Gastroesophageal sphincter (tissue), 4 donors: ENCODE measurements around the gene TBL1XR1. TPM values are rescaled to one million over a fixed set of nuclear protein-coding genes. Genes with fewer than 3 reads are reported as not detected.

ENCODE experiments used
- ATAC-seq: fragments of 150-250 bp; one replicate; pipeline ENCODE4 v1.9.1; 2016; ENCODE audit warnings: mild to moderate bottlenecking, moderate library complexity
- H3K27ac ChIP-seq, 4 donors: fragments of 200-600 bp; sonication (generic) in 3 of 4; 1 replicate in 3 of 4; 2 replicates in 1 of 4; pipeline ENCODE4 v1.5.1; 2016 to 2019
- H3K27me3 ChIP-seq: fragments of 200-600 bp; sonication (generic); one replicate; pipeline ENCODE4 v1.5.1; 2019
- H3K36me3 ChIP-seq, 2 donors: fragments of 200-600 bp; sonication (generic); one replicate each; pipeline ENCODE4 v1.5.1; 2019; ENCODE audit warnings: control low read depth in 1 of 2
- H3K4me1 ChIP-seq, 3 donors: fragments of 200-600 bp; sonication (generic); 1 replicate in 2 of 3; 2 replicates in 1 of 3; pipeline ENCODE4 v1.5.1; 2016 to 2019; ENCODE audit warnings: control low read depth in 2 of 3
- H3K4me3 ChIP-seq, 2 donors: fragments of 200-600 bp; sonication (generic); one replicate each; pipeline ENCODE4 v1.5.1; 2019; ENCODE audit warnings: mild to moderate bottlenecking in 1 of 2, moderate library complexity in 1 of 2
- H3K9me3 ChIP-seq, 3 donors: fragments of 200-600 bp; sonication (generic); one replicate each; pipeline ENCODE4 v1.5.1; 2017 to 2019; ENCODE audit warnings: control low read depth in 2 of 3
- CTCF ChIP-seq, 4 experiments: fragments of 200-600 bp in 2 of 4; fragments of 450-650 bp in 2 of 4; sonication (generic) in 1 of 4; IDR thresholded peaks; one replicate each; pipeline ENCODE4 v1.5.1; 2017 to 2019; ENCODE audit warnings: antibody characterized with exemption in 4 of 4, mild to moderate bottlenecking in 2 of 4, moderate library complexity in 2 of 4
- EP300 ChIP-seq: sonication (generic); formaldehyde crosslinking; IDR thresholded peaks from one replicate; pipeline ENCODE4 v1.6.1; 2017; ENCODE audit warnings: antibody characterized with exemption, mild to moderate bottlenecking
- POLR2A ChIP-seq, 2 donors: fragments of 450-650 bp; IDR thresholded peaks; one replicate each; pipeline ENCODE4 v1.6.1; 2017; ENCODE audit warnings: antibody characterized with exemption in 2 of 2, mild to moderate bottlenecking in 2 of 2, moderate library complexity in 1 of 2
- POLR2AphosphoS5 ChIP-seq: sonication (generic); formaldehyde crosslinking; IDR thresholded peaks from one replicate; pipeline ENCODE4 v1.6.1; 2017; ENCODE audit warnings: antibody characterized with exemption
- WGBS, 2 donors: methylation state at CpG; one replicate each; pipeline ENCODE4 v1.1.5; 2018; ENCODE audit warnings: low coverage in 1 of 2; 5-methylcytosine and 5-hydroxymethylcytosine counted together
- total RNA-seq, 4 donors: library from RNA; depleted of rRNA; stranded (reverse); fragments of >200 nt; gene quantifications; one replicate each; pipeline ENCODE4 v1.1.0, GENCODE V29; 2016

TBL1XR1 gene
- total RNA-seq, 4 donors from 2014 or later = 91.1 to 126 (median 97.4) TPM

- TF ChIP-seq POLR2A (IDR thresholded peaks at IDR 0.05) (no peak), EP300 (no peak)
- Histone ChIP-seq H3K9me3 (no peaks in the 10 kb centered on the region), H3K27ac (no peak overlapping the region), H3K36me3 (no peaks in the 10 kb centered on the region), H3K4me3 (no peak overlapping the region), H3K4me1 (no peaks in the 10 kb centered on the region), H3K27me3 (no peaks in the 10 kb centered on the region)
- no peak for ATAC-seq
- WGBS, 2 donors = 94 to 100% methylated on average over 2 of the region's 2 CpGs
Measured at GRCh38 chr3:177236704-177237103, 39.4 kb upstream of the TBL1XR1 start.

GRCh38 chr3:177234121-177234520, 36.8 kb upstream of the TBL1XR1 start:
- no peak for ATAC-seq
- no peak overlapping the region for H3K4me3 ChIP-seq
- H3K27me3 ChIP-seq = no peaks in the 10 kb centered on the region
- no peaks in the 10 kb centered on the region for H3K9me3 ChIP-seq
- no peak for TF ChIP-seq POLR2AphosphoS5
- no peak for TF ChIP-seq EP300
- TF ChIP-seq CTCF (IDR thresholded peaks at IDR 0.05) = no peak
- TF ChIP-seq POLR2A (IDR thresholded peaks at IDR 0.05) = no peak
- no peaks in the 10 kb centered on the region for H3K36me3 ChIP-seq
- H3K27ac ChIP-seq = no peak overlapping the region
- 64 to 76% methylated on average over 2 of the region's 2 CpGs for WGBS, 2 donors
- no peaks in the 10 kb centered on the region for H3K4me1 ChIP-seq

GRCh38 chr3:177231242-177231641, 34.0 kb upstream of the TBL1XR1 start:
- ATAC-seq = no peak
- WGBS, 2 donors = 77 to 92% methylated on average over 2 of the region's 2 CpGs
- Histone ChIP-seq H3K4me3 (no peak overlapping the region), H3K27ac (no peak overlapping the region), H3K27me3 (no peaks in the 10 kb centered on the region), H3K4me1 (no peaks in the 10 kb centered on the region), H3K36me3 (no peaks in the 10 kb centered on the region), H3K9me3 (no peaks in the 10 kb centered on the region)
- TF ChIP-seq POLR2AphosphoS5 (no peak), EP300 (no peak), CTCF (IDR thresholded peaks at IDR 0.05) (no peak), POLR2A (IDR thresholded peaks at IDR 0.05) (no peak)

- Histone ChIP-seq H3K27me3 (no peaks in the 10 kb centered on the region), H3K27ac (no peak overlapping the region), H3K4me3 (no peak overlapping the region), H3K9me3 (no peaks in the 10 kb centered on the region), H3K36me3 (no peaks in the 10 kb centered on the region), H3K4me1 (no peaks in the 10 kb centered on the region)
- 96 to 100% methylated on average over 6 of the region's 6 CpGs for WGBS, 2 donors
- no peak for ATAC-seq
- TF ChIP-seq POLR2A (IDR thresholded peaks at IDR 0.05) (no peak), CTCF (IDR thresholded peaks at IDR 0.05) (no peak), EP300 (no peak), POLR2AphosphoS5 (no peak)
Measured at GRCh38 chr3:177230641-177231040, 33.4 kb upstream of the TBL1XR1 start.

- no peak overlapping the region for H3K4me3 ChIP-seq
- H3K27me3 ChIP-seq = no peaks in the 10 kb centered on the region
- WGBS, 2 donors = 60 to 89% methylated on average over 1 of the region's 1 CpG
- H3K4me1 ChIP-seq = no peaks in the 10 kb centered on the region
- no peaks in the 10 kb centered on the region for H3K9me3 ChIP-seq
- no peak for ATAC-seq
- no peaks in the 10 kb centered on the region for H3K36me3 ChIP-seq
- TF ChIP-seq POLR2A (IDR thresholded peaks at IDR 0.05) (no peak), CTCF (IDR thresholded peaks at IDR 0.05) (no peak), EP300 (no peak), POLR2AphosphoS5 (no peak)
- H3K27ac ChIP-seq = no peak overlapping the region
Measured at GRCh38 chr3:177229791-177230190, 32.5 kb upstream of the TBL1XR1 start.
